GM13977 (cell line): ENCODE data around the gene NTM.

ENCODE experiments used
- DNase-seq: peaks from one replicate; pipeline ENCODE4 v3.0.0; 2012; ENCODE audit warnings: low spot score
- in situ Hi-C: fragments of 300-500 bp; cut with MboI; formaldehyde crosslinking; loops from one replicate; pipeline ENCODE4 v1.12.0; 2022; ENCODE audit warnings: low sequenced_read_pairs, low pct_unique_long_range_greater_than_20kb, mixed read lengths, inconsistent platforms; ENCODE audit not compliant: unreplicated experiment
- TF ChIP-seq, protein P1 (sequence below): IDR thresholded peaks from 2 replicates; pipeline ENCODE4 v1.5.1; 2012; ENCODE audit warnings: mild to moderate bottlenecking, control low read depth; ENCODE audit not compliant: insufficient read depth; ENCODE audit errors: extremely low read depth, missing control alignments

The NTM gene

GRCh38 chr11:131386408-131386807 lies 16.0 kb downstream of the NTM start:
- no peak for DNase-seq

DNA sequence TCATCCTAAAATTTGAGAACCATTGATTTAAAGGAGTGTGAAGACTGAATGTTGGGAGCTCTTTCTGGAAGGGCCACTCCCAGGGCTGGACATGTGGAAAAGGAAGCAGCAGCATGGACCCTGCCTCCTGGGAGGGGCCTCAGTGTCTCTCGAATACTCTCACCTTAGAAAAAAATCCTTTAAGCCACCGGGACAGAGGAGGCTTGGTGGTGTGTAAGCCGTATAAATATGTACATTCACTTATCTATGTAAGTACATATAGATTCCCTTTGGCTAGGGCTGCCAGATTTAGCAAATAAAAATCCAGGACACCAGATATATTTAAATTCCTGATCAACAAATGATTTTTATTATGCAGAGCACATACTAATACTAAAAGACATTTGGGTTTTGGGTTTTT lies 17.6 kb downstream of the NTM start:
- in situ Hi-C loops, result no loop called here
- TF ChIP-seq, protein P1, sequence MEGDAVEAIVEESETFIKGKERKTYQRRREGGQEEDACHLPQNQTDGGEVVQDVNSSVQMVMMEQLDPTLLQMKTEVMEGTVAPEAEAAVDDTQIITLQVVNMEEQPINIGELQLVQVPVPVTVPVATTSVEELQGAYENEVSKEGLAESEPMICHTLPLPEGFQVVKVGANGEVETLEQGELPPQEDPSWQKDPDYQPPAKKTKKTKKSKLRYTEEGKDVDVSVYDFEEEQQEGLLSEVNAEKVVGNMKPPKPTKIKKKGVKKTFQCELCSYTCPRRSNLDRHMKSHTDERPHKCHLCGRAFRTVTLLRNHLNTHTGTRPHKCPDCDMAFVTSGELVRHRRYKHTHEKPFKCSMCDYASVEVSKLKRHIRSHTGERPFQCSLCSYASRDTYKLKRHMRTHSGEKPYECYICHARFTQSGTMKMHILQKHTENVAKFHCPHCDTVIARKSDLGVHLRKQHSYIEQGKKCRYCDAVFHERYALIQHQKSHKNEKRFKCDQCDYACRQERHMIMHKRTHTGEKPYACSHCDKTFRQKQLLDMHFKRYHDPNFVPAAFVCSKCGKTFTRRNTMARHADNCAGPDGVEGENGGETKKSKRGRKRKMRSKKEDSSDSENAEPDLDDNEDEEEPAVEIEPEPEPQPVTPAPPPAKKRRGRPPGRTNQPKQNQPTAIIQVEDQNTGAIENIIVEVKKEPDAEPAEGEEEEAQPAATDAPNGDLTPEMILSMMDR, result no peak
- DNase-seq, result no peak

More at GRCh38 chr11:131386408-131386807, 16.0 kb downstream of the NTM start:
- in situ Hi-C loops, result no loop called here
- TF ChIP-seq, protein P1, result no peak

DNA sequence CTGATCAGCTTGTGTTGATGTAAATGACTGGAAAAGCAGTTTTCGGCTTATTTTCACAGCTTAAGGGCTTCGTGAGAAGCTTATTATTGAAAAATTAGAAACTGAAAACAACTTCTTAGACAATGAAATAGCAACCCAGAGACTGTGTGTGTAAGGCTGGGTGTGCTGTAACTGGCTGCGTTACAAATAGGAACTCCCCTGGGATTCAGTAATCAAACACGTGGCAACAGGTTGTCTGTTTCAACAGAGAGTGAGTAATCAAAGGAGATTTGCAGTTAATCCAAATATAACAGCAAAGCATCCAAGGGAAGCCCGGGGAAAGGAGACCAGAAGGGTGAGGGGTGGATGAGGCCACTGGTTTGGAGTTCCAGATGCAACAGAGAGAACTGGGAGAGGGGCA lies 19.2 kb downstream of the NTM start:
- in situ Hi-C loops, result no loop called here
- TF ChIP-seq, protein P1, result no peak

GRCh38 chr11:131391176-131391575 lies 20.8 kb downstream of the NTM start:
- in situ Hi-C loops, result no loop called here
- TF ChIP-seq, protein P1, result no peak
- DNase-seq, result no peak

More for the DNA sequence above, 19.2 kb downstream of the NTM start:
- DNase-seq, result no peak

- TF ChIP-seq, protein P1, result no peak
- in situ Hi-C loops, result no loop called here
- DNase-seq, result no peak
These were observed 22.3 kb downstream of the NTM start for GRCh38 chr11:131392528-131393255.

- DNase-seq, result no peak
- TF ChIP-seq, protein P1, result no peak
- in situ Hi-C loops, result no loop called here
These were observed 23.3 kb downstream of the NTM start for GRCh38 chr11:131393691-131394090.
